ENCODE results near the gene BTBD16.

GRCh38 chr10:122234416-122234815 lies 36.7 kb upstream of the BTBD16 start:
- TF ChIP-seq POLR2AphosphoS5 (IDR thresholded peaks at IDR 0.05; ENCODE audit: insufficient read depth in 1 of 2, low read depth in 1 of 2) = no peak
- no peak for TF ChIP-seq POLR2A (IDR thresholded peaks at IDR 0.05)
